H4 (cell line): Measurements from ENCODE around the gene CHCHD6. TPM values are rescaled to one million over a fixed set of nuclear protein-coding genes. Genes with fewer than 3 reads are reported as not detected.

ENCODE experiments used
- DNase-seq: peaks from one replicate; pipeline ENCODE4 v3.0.0-alpha.2; 2015; ENCODE audit warnings: low spot score
- total RNA-seq: library from RNA; depleted of rRNA; stranded (reverse); fragments of >200 nt; shearing (Covaris generic); gene quantifications from 2 replicates; pipeline ENCODE4 v1.2.3, GENCODE V29; 2014

The CHCHD6 gene
- total RNA-seq, 1 experiment from 2014 or later: 16.5 TPM

DNA sequence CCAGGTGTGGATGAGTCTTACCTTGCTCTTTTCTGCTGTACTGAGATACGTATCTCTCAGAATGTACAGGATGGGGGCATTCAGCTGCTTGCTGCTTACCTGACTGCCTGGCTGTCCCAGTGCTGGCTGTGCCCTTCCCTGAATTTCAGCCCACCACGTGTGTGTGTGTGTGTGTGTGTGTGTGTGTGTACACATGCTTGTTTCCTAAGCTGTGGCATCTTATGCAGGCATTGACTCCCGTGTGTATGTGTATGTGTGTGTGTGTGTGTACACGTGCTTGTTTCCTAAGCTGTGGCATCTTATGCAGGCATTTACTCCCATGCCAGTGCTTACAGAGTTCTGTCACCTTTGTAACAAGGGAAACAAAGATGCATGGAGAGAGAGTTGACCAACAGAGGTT, 218.4 kb downstream of the CHCHD6 start:
- DNase-seq: no peak

DNA sequence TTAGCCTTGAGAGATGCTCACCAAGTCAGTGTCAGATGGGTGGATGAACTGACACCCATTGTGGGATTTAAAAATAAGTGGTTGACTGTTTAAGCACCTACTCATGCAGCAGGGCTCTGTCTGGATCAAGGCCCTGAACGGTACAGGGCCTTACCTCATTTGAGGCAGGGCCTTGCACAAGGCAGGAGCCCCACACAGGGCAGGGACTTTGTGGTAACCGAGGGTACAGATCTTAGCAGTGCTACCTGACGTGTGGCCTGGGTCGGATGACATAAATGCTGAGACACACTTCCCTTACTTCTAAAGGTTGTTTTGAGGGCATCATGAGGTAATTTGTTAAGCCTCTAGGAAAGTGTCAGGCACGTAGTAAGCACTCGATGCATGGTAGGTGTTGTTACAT, 219.4 kb downstream of the CHCHD6 start:
- DNase-seq: no peak

DNA sequence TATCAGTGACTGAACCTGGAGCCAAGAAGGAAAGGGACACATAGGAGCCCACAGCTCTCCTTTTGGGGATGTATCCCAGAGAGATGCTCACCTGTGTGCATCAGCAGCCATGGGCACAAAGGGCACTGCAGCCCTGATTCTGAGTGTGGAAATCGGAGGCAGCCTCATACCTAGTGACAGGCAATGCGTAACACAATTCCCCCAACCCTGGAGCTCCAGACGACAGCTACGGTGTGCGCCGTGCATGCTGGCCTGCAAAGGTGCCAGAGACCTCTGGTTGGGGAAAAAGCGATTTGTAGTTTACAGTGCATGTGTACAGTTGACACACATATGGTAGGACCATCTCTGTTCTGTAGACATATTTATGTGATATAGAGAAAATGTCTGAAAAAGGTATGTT, 219.9 kb downstream of the CHCHD6 start:
- no peak for DNase-seq

DNA sequence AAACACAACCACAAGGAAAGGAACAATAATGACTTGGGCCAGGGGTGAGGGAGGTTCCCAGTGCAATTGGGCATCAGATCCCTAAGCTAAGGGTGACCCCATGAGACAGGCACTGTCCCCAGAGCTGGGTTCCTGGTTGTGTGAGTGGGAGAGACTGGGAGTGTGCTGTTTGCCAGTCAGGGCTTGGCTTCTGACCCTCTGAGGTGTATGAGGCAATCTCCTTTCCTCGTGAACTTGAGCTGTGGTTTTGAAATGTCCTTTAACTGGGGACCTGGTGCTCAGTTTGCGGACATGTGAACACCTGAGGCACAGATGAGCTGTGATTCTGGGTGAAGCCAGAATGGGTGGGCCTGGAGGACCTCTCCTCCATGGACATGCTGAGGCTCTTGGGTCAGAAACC, 220.4 kb downstream of the CHCHD6 start:
- no peak for DNase-seq

GRCh38 chr3:126925411-126926171, 221.6 kb downstream of the CHCHD6 start:
- DNase-seq: no peak

GRCh38 chr3:126926684-126927400, 222.8 kb downstream of the CHCHD6 start:
- peak; percentile 78 for DNase-seq

- no peak for DNase-seq
Measured at GRCh38 chr3:126927401-126927750, 223.3 kb downstream of the CHCHD6 start.

GRCh38 chr3:126927846-126928245, 223.8 kb downstream of the CHCHD6 start:
- DNase-seq: no peak

DNA sequence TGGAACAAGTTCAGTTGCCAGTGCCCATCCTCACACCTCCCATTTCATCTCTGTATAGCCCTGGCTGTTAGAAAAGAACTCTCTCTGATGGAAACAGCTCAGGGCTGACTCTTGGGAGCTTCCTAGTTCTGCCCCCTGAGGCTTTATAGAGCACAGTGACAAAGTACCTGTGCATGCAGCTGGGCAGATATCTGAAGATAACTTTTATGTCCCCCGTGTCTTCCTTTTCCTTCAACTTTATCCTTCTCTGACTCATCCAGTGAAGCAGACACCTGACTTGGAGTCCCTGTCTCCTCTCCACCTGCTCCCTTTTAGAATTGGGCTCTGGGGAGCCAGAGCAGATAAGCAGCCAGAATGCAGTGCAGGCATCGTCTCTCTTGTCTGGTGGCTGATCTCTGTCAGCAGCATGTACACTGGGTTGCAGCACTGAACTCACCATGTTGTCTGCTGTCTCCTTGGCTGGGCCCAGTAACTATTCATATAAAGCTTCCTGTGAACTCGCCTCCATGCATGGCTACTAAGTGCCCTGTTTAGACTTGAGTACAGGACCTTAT, 225.0 kb downstream of the CHCHD6 start:
- DNase-seq: no peak

GRCh38 chr3:126930936-126931600, 227.0 kb downstream of the CHCHD6 start:
- no peak for DNase-seq

GRCh38 chr3:126931806-126932187, 227.8 kb downstream of the CHCHD6 start:
- no peak for DNase-seq

DNA sequence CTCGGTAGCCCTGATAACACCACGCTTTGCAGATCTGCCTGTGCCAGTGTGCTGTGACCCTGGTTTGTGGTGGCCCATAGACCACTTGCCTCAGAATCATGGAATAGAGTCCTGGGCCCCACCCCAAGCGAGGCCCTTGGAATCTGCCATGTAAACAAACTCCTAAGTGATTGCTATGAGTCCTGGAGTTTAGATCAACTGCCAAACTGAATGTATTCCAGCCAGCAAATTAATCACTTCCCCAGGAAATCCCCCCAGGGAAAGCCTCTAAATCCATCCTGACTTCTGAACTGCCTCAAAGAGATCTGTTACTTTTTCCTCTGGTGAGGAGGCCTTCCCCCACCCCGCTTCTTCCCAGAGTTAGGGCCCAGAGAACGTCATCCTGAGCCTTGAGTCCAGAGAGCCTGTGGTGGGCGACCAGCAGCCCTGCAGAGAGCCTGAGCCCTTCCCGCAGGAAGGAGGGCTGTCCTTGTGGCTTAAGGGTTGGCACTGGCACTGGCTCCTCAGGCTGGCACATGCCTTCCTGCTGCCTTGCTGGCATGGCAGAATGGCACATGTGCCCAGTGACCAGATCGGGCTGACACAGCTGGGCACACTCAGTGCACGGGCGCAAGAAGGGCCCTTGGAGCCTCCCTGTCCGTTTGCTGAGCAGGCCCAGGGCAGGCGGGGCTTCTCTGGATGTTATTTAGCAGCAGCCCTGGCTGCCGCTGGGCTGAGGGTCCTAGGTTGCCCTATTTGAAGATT, 228.3 kb downstream of the CHCHD6 start:
- peak; percentile 54 for DNase-seq

- DNase-seq: no peak
Measured at GRCh38 chr3:126934031-126934531, 230.0 kb downstream of the CHCHD6 start.

- DNase-seq: no peak
Measured at GRCh38 chr3:126934991-126935390, 231.0 kb downstream of the CHCHD6 start.

- no peak for DNase-seq
Measured at GRCh38 chr3:126935756-126936509, 231.9 kb downstream of the CHCHD6 start.

DNA sequence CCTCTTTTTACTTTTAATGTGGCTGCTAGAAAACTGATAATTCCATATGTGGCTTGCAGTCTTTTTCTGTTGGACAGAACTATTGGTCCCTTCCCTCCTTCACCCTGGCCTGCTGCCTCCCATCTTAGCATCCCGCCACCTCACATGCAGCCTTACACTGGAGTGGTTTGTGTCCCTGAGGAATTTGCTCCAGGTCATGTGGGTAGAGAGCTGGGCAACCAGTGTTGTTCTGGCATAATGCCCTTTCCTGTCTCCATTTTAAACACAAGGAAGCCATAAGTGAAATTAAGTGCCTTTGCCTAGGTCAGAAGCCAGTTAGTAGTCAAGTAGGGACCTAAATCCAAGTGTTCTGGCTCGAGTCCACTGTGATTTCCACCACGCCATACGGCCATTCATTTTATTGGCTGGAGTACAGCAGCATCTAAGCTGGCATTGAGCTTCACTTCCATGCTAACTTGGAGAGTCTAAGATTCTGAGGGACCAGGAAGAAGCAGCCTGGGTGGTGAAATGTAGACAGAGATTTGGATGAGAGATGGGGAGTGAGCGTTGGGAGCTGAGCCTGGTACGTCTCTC, 232.9 kb downstream of the CHCHD6 start:
- peak; percentile 68 for DNase-seq

GRCh38 chr3:126937533-126937932, 233.5 kb downstream of the CHCHD6 start:
- no peak for DNase-seq

GRCh38 chr3:126937973-126938372, 233.9 kb downstream of the CHCHD6 start:
- DNase-seq: no peak

GRCh38 chr3:126938520-126939337, 234.7 kb downstream of the CHCHD6 start:
- no peak for DNase-seq

DNA sequence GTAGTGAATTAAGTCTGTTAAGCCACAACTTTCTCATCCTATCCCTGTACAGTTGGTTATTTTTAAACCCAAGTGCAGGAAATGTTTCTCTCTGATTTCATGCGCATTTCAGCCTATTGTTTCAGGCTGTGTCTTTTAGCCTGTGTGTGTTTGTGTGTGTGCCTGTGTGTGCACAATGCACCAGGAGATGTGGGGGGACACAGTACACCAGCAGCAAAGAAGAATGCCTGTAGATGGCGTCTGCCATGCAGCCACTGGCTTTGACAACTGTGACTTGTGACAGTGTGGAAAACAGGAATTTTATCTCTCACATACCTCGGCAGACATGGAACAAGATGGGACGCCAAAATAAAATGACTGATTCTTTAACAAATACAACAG, 235.3 kb downstream of the CHCHD6 start:
- DNase-seq: no peak
